ENCODE measurements around the gene UBR3. TPM values are rescaled to one million over a fixed set of nuclear protein-coding genes. Genes with fewer than 3 reads are reported as not detected.
"Not testable (repeated sequence)": the region's sequence is repeated elsewhere in the genome, so short reads cannot be mapped to it uniquely, and the experiment has no call there.

The UBR3 gene
- polyA plus RNA-seq, 2 of the 4 experiments (the other 2 are of a cell fraction), result 11.0 to 23.1 TPM

- Histone ChIP-seq H3K9me3 (0 out of 3 replicates have a peak, but pooled peaks cover 7% of the 10 kb centered on the region), H3K4me2 (peak overlapping the region; percentile 43), H3K4me3 (no peak overlapping the region), H3K4me1 (peaks cover 54% of the 10 kb centered on the region), H3K27ac (peak overlapping the region in 1 of 2 experiments; percentile 32; a peak in 2 of 6 replicates)
- ChIA-PET CTCF (no interaction called here), POLR2A (no interaction called here)
- FAIRE-seq (no peak), ATAC-seq (peak; percentile 45 to 74; a peak in 3 of 6 replicates), DNase-seq (ENCODE audit: low read depth in 1 of 2, low spot score in 1 of 2) (peak in 1 of 2 experiments; percentile 29)
- TF ChIP-seq CBX2 (IDR thresholded peaks at IDR 0.05; ENCODE audit: borderline replicate concordance, low read depth) (no peak), MAFK (IDR thresholded peaks at IDR 0.05; ENCODE audit: partially characterized antibody) (no peak), MAX (IDR thresholded peaks at IDR 0.05) (no peak), JUNB (IDR thresholded peaks at IDR 0.05) (no peak), CHD2 (IDR thresholded peaks at IDR 0.05; ENCODE audit: low read length, partially characterized antibody) (no peak), NFE2L2 (conservative IDR thresholded peaks at IDR 0.05; ENCODE audit: low read length) (no peak), HOXB13 (CRISPR knock-in tag; IDR thresholded peaks at IDR 0.05; ENCODE audit: low read depth) (no peak), ELK1 (IDR thresholded peaks at IDR 0.05; ENCODE audit: low read depth, low read length) (no peak), KDM5A (IDR thresholded peaks at IDR 0.05) (no peak), FOSB (CRISPR knock-in tag; IDR thresholded peaks at IDR 0.05) (no peak), FOSL2 (IDR thresholded peaks at IDR 0.05) (no peak), FOSL2 (CRISPR knock-in tag; IDR thresholded peaks at IDR 0.05) (no peak), RARB (CRISPR knock-in tag; IDR thresholded peaks at IDR 0.05) (no peak), ATOH8 (CRISPR knock-in tag; IDR thresholded peaks at IDR 0.05; ENCODE audit: low read depth) (no peak), MAZ (IDR thresholded peaks at IDR 0.05; ENCODE audit: borderline replicate concordance, low read depth, low read length) (no peak), CEBPB (IDR thresholded peaks at IDR 0.05) (no peak), EP300 (IDR thresholded peaks at IDR 0.05) (no peak)
- WGBS (ENCODE audit: missing lambda C conversion rate), result 44% methylated on average over 2 of the region's 2 CpGs
These were observed 296.3 kb downstream of the UBR3 start for GRCh38 chr2:170123593-170123992.

GRCh38 chr2:170126138-170126728 lies 299.0 kb downstream of the UBR3 start:
- DNase-seq (ENCODE audit: low read depth in 1 of 2, low spot score in 1 of 2); CTCF ChIA-PET: not testable (repeated sequence)

More at GRCh38 chr2:170126138-170126728, 299.0 kb downstream of the UBR3 start:
- peaks cover 28% of the 10 kb centered on the region for H3K4me1 ChIP-seq
- H3K9me3 ChIP-seq, FAIRE-seq, ATAC-seq, POLR2A ChIA-PET, H3K4me3 ChIP-seq, H3K27ac ChIP-seq, H3K4me2 ChIP-seq: not testable (repeated sequence)
- WGBS (ENCODE audit: missing lambda C conversion rate), result 70% methylated on average over 7 of the region's 8 CpGs

Small RNAs within 50 kb of the gene (small RNA-seq; reads per million reads assigned to genes)
- 0 reads per million in 6 experiments for gene RNU6-1006P

Other genes starting within 250 kb of the UBR3 start
- gene PPIG, start 243.1 kb upstream of the UBR3 start, polyA plus RNA-seq (2011; rRNA removed), result 46.4 and 70.8 TPM in 2 replicates
- 57.9 to 61.2 TPM (median 60.5 TPM) in 3 replicates for gene PPIG, start 243.1 kb upstream of the UBR3 start, polyA plus RNA-seq (2017; fragmentation: RNase III; extraction: RNeasy Plus Mini Kit Qiagen cat#74134 plus additional on column Dnase treatment)
- 0.07 and 0.31 TPM in 2 replicates for gene CFAP210, start 133.0 kb upstream of the UBR3 start, polyA plus RNA-seq (2011; rRNA removed)
- 0.30 to 0.35 TPM (median 0.34 TPM) in 3 replicates for gene CFAP210, start 133.0 kb upstream of the UBR3 start, polyA plus RNA-seq (2017; fragmentation: RNase III; extraction: RNeasy Plus Mini Kit Qiagen cat#74134 plus additional on column Dnase treatment)
- 4.0 and 5.1 TPM in 2 replicates for gene PHOSPHO2, start 133.0 kb upstream of the UBR3 start, polyA plus RNA-seq (2011; rRNA removed)
- gene PHOSPHO2, start 133.0 kb upstream of the UBR3 start, polyA plus RNA-seq (2017; fragmentation: RNase III; extraction: RNeasy Plus Mini Kit Qiagen cat#74134 plus additional on column Dnase treatment), result 3.9 to 4.4 TPM (median 4.3 TPM) in 3 replicates
- 19.6 and 22.9 TPM in 2 replicates for gene KLHL23, start 93.6 kb upstream of the UBR3 start, polyA plus RNA-seq (2011; rRNA removed)
- 10.1 to 11.0 TPM (median 10.8 TPM) in 3 replicates for gene KLHL23, start 93.6 kb upstream of the UBR3 start, polyA plus RNA-seq (2017; fragmentation: RNase III; extraction: RNeasy Plus Mini Kit Qiagen cat#74134 plus additional on column Dnase treatment)
- 129 and 253 TPM in 2 replicates for gene SSB, start 28.6 kb upstream of the UBR3 start, polyA plus RNA-seq (2011; rRNA removed)
- 246 to 255 TPM (median 253 TPM) in 3 replicates for gene SSB, start 28.6 kb upstream of the UBR3 start, polyA plus RNA-seq (2017; fragmentation: RNase III; extraction: RNeasy Plus Mini Kit Qiagen cat#74134 plus additional on column Dnase treatment)
- 58.1 and 86.9 TPM in 2 replicates for gene METTL5, start 2.5 kb upstream of the UBR3 start, polyA plus RNA-seq (2011; rRNA removed)
- gene METTL5, start 2.5 kb upstream of the UBR3 start, polyA plus RNA-seq (2017; fragmentation: RNase III; extraction: RNeasy Plus Mini Kit Qiagen cat#74134 plus additional on column Dnase treatment), result 97.6 to 112 TPM (median 105 TPM) in 3 replicates